H7 (cell line): Measurements from ENCODE around the gene MMD2. TPM values are rescaled to one million over a fixed set of nuclear protein-coding genes. Genes with fewer than 3 reads are reported as not detected.
A peak's percentile ranks its signal among the peaks of the same experiment; 100 is the strongest.

Experiments used
- DNase-seq: peaks from one replicate; pipeline ENCODE4 v3.0.0; 2012
- H3K27me3 ChIP-seq: 2 replicates; pipeline ENCODE4 v1.6.0; 2011; ENCODE audit warnings: mild to moderate bottlenecking, low read length; ENCODE audit not compliant: control insufficient read depth, insufficient read depth
- H3K36me3 ChIP-seq: replicated peaks from 2 replicates; pipeline ENCODE4 v1.5.1; 2011; ENCODE audit warnings: low read length; ENCODE audit not compliant: control insufficient read depth, insufficient read depth
- H3K4me3 ChIP-seq: 2 replicates; pipeline ENCODE4 v1.5.1; 2011; ENCODE audit warnings: low read depth, mild to moderate bottlenecking, control low read depth, low read length, moderate library complexity; ENCODE audit not compliant: insufficient read depth
- total RNA-seq: library from RNA; depleted of rRNA; stranded (reverse); fragments of >200 nt; shearing (Covaris generic); gene quantifications from 2 replicates; pipeline ENCODE4 v1.2.3, GENCODE V29; 2014

MMD2 gene
- total RNA-seq, 1 experiment from 2014 or later = not detected

- Histone ChIP-seq H3K36me3 (no peaks in the 10 kb centered on the region), H3K4me3 (no peak overlapping the region), H3K27me3 (peaks cover 8% of the 10 kb centered on the region; the same call in 1 of the 2 replicates)
- peak; percentile 55 for DNase-seq
These were observed 80.4 kb downstream of the MMD2 start for GRCh38 chr7:4878336-4879335.

- Histone ChIP-seq H3K4me3 (no peak overlapping the region), H3K27me3 (no peaks in the 10 kb centered on the region), H3K36me3 (no peaks in the 10 kb centered on the region)
- DNase-seq = no peak
These were observed 82.4 kb downstream of the MMD2 start for GRCh38 chr7:4876586-4876985.

GRCh38 chr7:4875391-4875790, 83.6 kb downstream of the MMD2 start:
- DNase-seq = no peak
- no peaks in the 10 kb centered on the region for H3K36me3 ChIP-seq
- H3K27me3 ChIP-seq = no peaks in the 10 kb centered on the region
- no peak overlapping the region for H3K4me3 ChIP-seq

- Histone ChIP-seq H3K36me3 (no peaks in the 10 kb centered on the region), H3K4me3 (no peak overlapping the region), H3K27me3 (no peaks in the 10 kb centered on the region)
- DNase-seq = peak; percentile 56
These were observed 85.7 kb downstream of the MMD2 start for GRCh38 chr7:4873071-4873944.

GRCh38 chr7:4871930-4872675, 86.9 kb downstream of the MMD2 start:
- H3K4me3 ChIP-seq = no peak overlapping the region
- DNase-seq = peak; percentile 68
- no peaks in the 10 kb centered on the region for H3K36me3 ChIP-seq
- H3K27me3 ChIP-seq = no peaks in the 10 kb centered on the region

GRCh38 chr7:4871056-4871680, 87.8 kb downstream of the MMD2 start:
- H3K27me3 ChIP-seq = no peaks in the 10 kb centered on the region
- no peak overlapping the region for H3K4me3 ChIP-seq
- H3K36me3 ChIP-seq = no peaks in the 10 kb centered on the region
- peak; percentile 67 for DNase-seq

GRCh38 chr7:4868493-4868892, 90.5 kb downstream of the MMD2 start:
- DNase-seq = no peak
- no peak overlapping the region for H3K4me3 ChIP-seq
- no peaks in the 10 kb centered on the region for H3K27me3 ChIP-seq
- H3K36me3 ChIP-seq = no peaks in the 10 kb centered on the region

- Histone ChIP-seq H3K27me3 (no peaks in the 10 kb centered on the region), H3K36me3 (no peaks in the 10 kb centered on the region), H3K4me3 (no peak overlapping the region)
- no peak for DNase-seq
These were observed 92.2 kb downstream of the MMD2 start for GRCh38 chr7:4866528-4867496.

- Histone ChIP-seq H3K36me3 (no peaks in the 10 kb centered on the region), H3K4me3 (no peak overlapping the region), H3K27me3 (no peaks in the 10 kb centered on the region)
- DNase-seq = no peak
These were observed 96.8 kb downstream of the MMD2 start for GRCh38 chr7:4862156-4862555.

- peak; percentile 43 for DNase-seq
- Histone ChIP-seq H3K27me3 (no peaks in the 10 kb centered on the region), H3K4me3 (no peak within 1 kb of the TSS), H3K36me3 (no peaks in the 10 kb centered on the region)
These were observed 97.3 kb downstream of the MMD2 start, which contains the start of gene PAPOLB for GRCh38 chr7:4861673-4862072. Gene PAPOLB, minus strand, starts transcription at chr7:4862030. Its CDS starts 220 bp downstream, at chr7:4861810.

GRCh38 chr7:4861227-4861626, 97.8 kb downstream of the MMD2 start:
- Histone ChIP-seq H3K4me3 (no peak overlapping the region), H3K27me3 (no peaks in the 10 kb centered on the region), H3K36me3 (no peaks in the 10 kb centered on the region)
- DNase-seq = no peak

- DNase-seq = no peak
- no peak overlapping the region for H3K4me3 ChIP-seq
- H3K27me3 ChIP-seq = no peaks in the 10 kb centered on the region
- no peaks in the 10 kb centered on the region for H3K36me3 ChIP-seq
These were observed 101.8 kb downstream of the MMD2 start for GRCh38 chr7:4857189-4857588.
